Mesendoderm (in vitro differentiated cells): ENCODE measurements around the gene NRXN3.

Experiments used
- DNase-seq: peaks from one replicate; pipeline ENCODE4 v3.0.0; 2013
- H2AK5ac ChIP-seq: 2 replicates; pipeline ENCODE4 v1.6.1; 2013; ENCODE audit warnings: low read length, inconsistent platforms
- H2BK120ac ChIP-seq: 2 replicates; pipeline ENCODE4 v1.6.1; 2013; ENCODE audit warnings: low read depth, mild to moderate bottlenecking, low read length, moderate library complexity, mixed read lengths
- H2BK15ac ChIP-seq: replicated peaks from 2 replicates; pipeline ENCODE4 v1.6.1; 2013; ENCODE audit warnings: low read depth, mild to moderate bottlenecking, moderate library complexity
- H2BK5ac ChIP-seq: 2 replicates; pipeline ENCODE4 v1.6.1; 2013; ENCODE audit warnings: low read length, inconsistent platforms
- H3K18ac ChIP-seq: 2 replicates; pipeline ENCODE4 v1.6.1; 2013; ENCODE audit warnings: mild to moderate bottlenecking, low read length, mixed read lengths
- H3K23ac ChIP-seq: one replicate; pipeline ENCODE4 v1.6.1; 2013; ENCODE audit warnings: low read length
- H3K27ac ChIP-seq: 2 replicates; pipeline ENCODE4 v1.5.1; 2013; ENCODE audit warnings: low read depth, mild to moderate bottlenecking, inconsistent platforms, low read length, moderate library complexity
- H3K27me3 ChIP-seq: 2 replicates; pipeline ENCODE4 v1.6.1; 2013; ENCODE audit warnings: low read length, control low read depth, mild to moderate bottlenecking, inconsistent platforms; ENCODE audit not compliant: insufficient read depth, poor library complexity
- H3K36me3 ChIP-seq: 2 replicates; pipeline ENCODE4 v1.6.1; 2013; ENCODE audit warnings: low read length, inconsistent platforms; ENCODE audit not compliant: control insufficient read depth, insufficient read depth
- H3K4ac ChIP-seq: one replicate; pipeline ENCODE4 v1.6.1; 2013; ENCODE audit warnings: low read depth, mild to moderate bottlenecking, low read length, moderate library complexity
- H3K4me1 ChIP-seq: 2 replicates; pipeline ENCODE4 v1.6.1; 2013; ENCODE audit warnings: low read depth, low read length, inconsistent platforms; ENCODE audit not compliant: control insufficient read depth
- H3K4me2 ChIP-seq: 2 replicates; pipeline ENCODE4 v1.6.1; 2013; ENCODE audit warnings: low read length
- H3K4me3 ChIP-seq: 2 replicates; pipeline ENCODE4 v1.5.1; 2013; ENCODE audit warnings: mild to moderate bottlenecking, low read length
- H3K56ac ChIP-seq: one replicate; pipeline ENCODE4 v1.6.1; 2013; ENCODE audit warnings: low read length
- H3K79me1 ChIP-seq: 2 replicates; pipeline ENCODE4 v1.6.1; 2013; ENCODE audit warnings: low read length, inconsistent platforms
- H3K79me2 ChIP-seq: 2 replicates; pipeline ENCODE4 v1.6.1; 2013; ENCODE audit warnings: mild to moderate bottlenecking, low read length; ENCODE audit not compliant: control insufficient read depth, insufficient read depth
- H3K9ac ChIP-seq: 2 replicates; pipeline ENCODE4 v1.6.1; 2013; ENCODE audit warnings: low read length, inconsistent platforms
- H4K5ac ChIP-seq: one replicate; pipeline ENCODE4 v1.6.1; 2013; ENCODE audit warnings: low read length
- H4K8ac ChIP-seq: one replicate; pipeline ENCODE4 v1.6.1; 2013; ENCODE audit warnings: low read depth, mild to moderate bottlenecking, control low read depth, low read length, moderate library complexity
- WGBS: extraction: QIAGEN DNeasy Blood & Tissue Kit; methylation state at CpG from one replicate; pipeline ENCODE4 v1.1.7; 2013; ENCODE audit warnings: low lambda C conversion rate, missing lambda C conversion rate; ENCODE audit not compliant: insufficient coverage; ENCODE audit errors: extremely low coverage; 5-methylcytosine and 5-hydroxymethylcytosine counted together

Gene NRXN3

DNA sequence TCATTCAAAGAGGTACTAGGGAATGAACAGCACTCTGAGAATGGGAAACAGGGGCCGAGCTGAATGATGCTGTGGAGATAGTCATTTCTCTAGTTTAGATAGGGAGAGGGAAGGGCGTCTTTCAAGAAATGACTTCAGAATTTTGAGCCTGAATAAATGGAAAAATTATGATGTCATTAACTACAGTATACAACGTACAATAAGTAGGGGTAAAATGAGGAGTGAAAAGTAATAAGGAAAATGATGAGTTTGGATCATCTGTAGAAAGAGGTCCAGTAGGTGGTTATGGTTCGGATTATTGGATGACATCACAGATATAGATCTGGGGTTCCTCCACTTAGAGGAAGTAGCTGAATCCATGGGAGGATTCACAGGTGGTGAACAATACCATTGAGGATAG, 1081.1 kb downstream of the NRXN3 start:
- H3K4me2 ChIP-seq = no peak overlapping the region
- no peak for DNase-seq
- no peaks in the 10 kb centered on the region for H3K79me2 ChIP-seq
- no peak overlapping the region for H2BK15ac ChIP-seq
- H3K23ac ChIP-seq = no peak overlapping the region
- H4K5ac ChIP-seq = no peak overlapping the region
- no peaks in the 10 kb centered on the region for H3K27me3 ChIP-seq
- no peak overlapping the region for H3K27ac ChIP-seq
- H3K9ac ChIP-seq = no peak overlapping the region
- H3K79me1 ChIP-seq = no peaks in the 10 kb centered on the region
- H3K4me1 ChIP-seq = no peaks in the 10 kb centered on the region
- no peak overlapping the region for H4K8ac ChIP-seq
- no peaks in the 10 kb centered on the region for H3K36me3 ChIP-seq
- no peak overlapping the region for H3K18ac ChIP-seq
- H2BK5ac ChIP-seq = no peak overlapping the region
- 100% methylated on average over 1 of the region's 4 CpGs for WGBS
- H2AK5ac ChIP-seq = no peak overlapping the region
- no peak overlapping the region for H3K4me3 ChIP-seq
- no peak overlapping the region for H3K56ac ChIP-seq
- H2BK120ac ChIP-seq = no peak overlapping the region
- no peak overlapping the region for H3K4ac ChIP-seq

DNA sequence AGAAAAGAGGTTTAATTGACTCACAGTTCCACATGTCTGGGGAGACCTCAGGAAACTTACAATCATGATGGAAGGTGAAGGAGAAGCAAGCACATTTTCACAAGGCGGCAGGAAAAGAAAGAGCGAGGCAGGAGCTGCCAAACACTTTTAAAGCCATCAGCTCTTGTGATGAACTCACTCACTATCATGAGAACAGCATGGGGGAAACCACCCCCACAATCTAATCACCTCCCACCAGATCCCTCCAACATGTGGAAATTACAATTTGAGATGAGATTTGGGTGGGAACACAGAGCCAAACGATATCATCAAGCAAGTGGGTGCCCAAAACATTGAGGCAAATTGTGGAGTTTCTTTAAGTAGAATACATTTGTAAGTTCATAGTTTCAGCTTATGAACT, 1083.4 kb downstream of the NRXN3 start:
- H2BK120ac ChIP-seq = no peak overlapping the region
- no peaks in the 10 kb centered on the region for H3K79me1 ChIP-seq
- no peaks in the 10 kb centered on the region for H3K27me3 ChIP-seq
- H4K5ac ChIP-seq = no peak overlapping the region
- H3K9ac ChIP-seq = no peak overlapping the region
- no peak overlapping the region for H3K4me3 ChIP-seq
- no peak overlapping the region for H4K8ac ChIP-seq
- H3K56ac ChIP-seq = no peak overlapping the region
- H3K79me2 ChIP-seq = no peaks in the 10 kb centered on the region
- no peak overlapping the region for H3K4me2 ChIP-seq
- H3K36me3 ChIP-seq = no peaks in the 10 kb centered on the region
- H2BK5ac ChIP-seq = no peak overlapping the region
- no peak overlapping the region for H3K27ac ChIP-seq
- H3K18ac ChIP-seq = no peak overlapping the region
- peak; percentile 45 for DNase-seq
- H3K4ac ChIP-seq = no peak overlapping the region
- H3K4me1 ChIP-seq = no peaks in the 10 kb centered on the region
- no peak overlapping the region for H2AK5ac ChIP-seq
- no peak overlapping the region for H3K23ac ChIP-seq
- H2BK15ac ChIP-seq = no peak overlapping the region
- WGBS = no CpG with 5 or more reads among the region's 3 CpGs

DNA sequence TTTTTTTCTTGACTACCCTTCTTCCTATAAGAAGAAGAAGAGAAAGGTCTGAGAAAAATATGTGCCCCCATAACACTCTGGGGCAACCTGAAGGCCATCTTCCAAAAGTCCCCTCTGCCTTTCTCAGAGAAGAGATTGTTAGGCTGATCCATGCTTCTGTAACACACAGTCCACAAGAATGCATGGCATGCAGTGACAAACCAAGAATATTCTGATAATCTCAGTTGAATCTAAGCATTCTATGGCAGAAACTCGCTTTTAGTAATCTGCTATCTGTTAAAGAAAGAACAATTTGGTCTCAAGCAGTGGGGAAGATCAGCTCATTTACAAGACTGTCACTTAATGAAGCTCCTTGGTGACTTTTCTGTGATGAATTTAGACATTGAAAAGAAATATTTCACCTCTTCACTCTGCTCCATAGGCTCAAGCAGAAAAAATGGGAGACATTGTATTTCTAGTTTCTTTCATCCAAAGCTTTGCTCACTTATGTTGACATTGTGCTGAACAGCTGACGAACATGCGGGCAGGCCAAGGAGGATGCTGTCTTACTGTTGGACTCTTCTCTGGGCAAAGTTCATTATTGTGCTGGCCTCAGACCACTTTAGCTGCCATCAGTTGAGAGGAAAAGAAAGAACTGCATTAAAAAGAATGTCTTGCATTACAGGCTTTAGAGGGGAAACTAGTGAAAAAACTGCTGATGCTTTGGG, 1084.0 kb downstream of the NRXN3 start:
- no peak overlapping the region for H2BK120ac ChIP-seq
- no peaks in the 10 kb centered on the region for H3K27me3 ChIP-seq
- no peak overlapping the region for H3K9ac ChIP-seq
- no peak overlapping the region for H3K4me2 ChIP-seq
- no peaks in the 10 kb centered on the region for H3K79me2 ChIP-seq
- no peak overlapping the region for H2AK5ac ChIP-seq
- no peak overlapping the region for H3K4ac ChIP-seq
- no peak overlapping the region for H3K4me3 ChIP-seq
- no peaks in the 10 kb centered on the region for H3K36me3 ChIP-seq
- H3K18ac ChIP-seq = no peak overlapping the region
- no peak overlapping the region for H3K27ac ChIP-seq
- WGBS = no CpG with 5 or more reads among the region's 3 CpGs
- H4K5ac ChIP-seq = no peak overlapping the region
- no peak overlapping the region for H3K23ac ChIP-seq
- H4K8ac ChIP-seq = no peak overlapping the region
- DNase-seq = peak; percentile 78
- H3K4me1 ChIP-seq = no peaks in the 10 kb centered on the region
- no peak overlapping the region for H2BK15ac ChIP-seq
- no peak overlapping the region for H2BK5ac ChIP-seq
- H3K79me1 ChIP-seq = no peaks in the 10 kb centered on the region
- H3K56ac ChIP-seq = no peak overlapping the region

DNA sequence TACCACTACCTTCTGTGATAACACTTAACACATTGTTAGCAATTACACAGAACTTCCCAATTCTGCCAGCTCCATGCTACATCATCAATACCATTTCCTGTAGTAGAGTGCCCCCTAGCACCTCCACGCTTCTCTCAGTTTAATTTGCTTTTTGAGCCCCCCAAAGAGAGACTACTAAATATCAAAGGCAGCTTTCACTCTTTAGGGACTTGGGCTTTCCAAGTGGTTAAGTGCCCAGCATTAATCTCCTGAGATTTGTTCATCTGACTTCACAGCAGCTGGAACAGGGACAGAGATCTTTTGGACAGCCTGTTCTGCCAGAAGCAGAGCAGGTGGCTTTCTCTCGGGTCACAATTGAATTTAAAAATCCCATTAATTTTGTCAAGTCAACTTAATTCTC, 1086.2 kb downstream of the NRXN3 start:
- no peak overlapping the region for H3K27ac ChIP-seq

GRCh38 chr14:79260406-79260805, 1090.2 kb downstream of the NRXN3 start:
- H3K27ac ChIP-seq = no peak overlapping the region
- no CpG with 5 or more reads among the region's 3 CpGs for WGBS
- no peaks in the 10 kb centered on the region for H3K79me2 ChIP-seq
- DNase-seq = no peak
- H3K56ac ChIP-seq = no peak overlapping the region
- no peak overlapping the region for H4K5ac ChIP-seq
- no peak overlapping the region for H4K8ac ChIP-seq
- H2BK5ac ChIP-seq = no peak overlapping the region
- no peak overlapping the region for H3K4ac ChIP-seq
- no peak overlapping the region for H2AK5ac ChIP-seq
- no peak overlapping the region for H3K18ac ChIP-seq
- no peak overlapping the region for H2BK120ac ChIP-seq
- no peak overlapping the region for H3K23ac ChIP-seq
- H3K36me3 ChIP-seq = no peaks in the 10 kb centered on the region
- no peaks in the 10 kb centered on the region for H3K4me1 ChIP-seq
- H3K9ac ChIP-seq = no peak overlapping the region
- no peaks in the 10 kb centered on the region for H3K27me3 ChIP-seq
- H3K79me1 ChIP-seq = no peaks in the 10 kb centered on the region
- no peak overlapping the region for H2BK15ac ChIP-seq
- H3K4me3 ChIP-seq = no peak overlapping the region
- H3K4me2 ChIP-seq = no peak overlapping the region

More for the DNA sequence above, 1086.2 kb downstream of the NRXN3 start:
- Histone ChIP-seq H2AK5ac (no peak overlapping the region), H2BK120ac (no peak overlapping the region), H3K79me2 (no peaks in the 10 kb centered on the region), H3K36me3 (no peaks in the 10 kb centered on the region), H3K79me1 (no peaks in the 10 kb centered on the region), H3K18ac (no peak overlapping the region), H2BK15ac (no peak overlapping the region), H4K8ac (no peak overlapping the region), H3K23ac (no peak overlapping the region), H3K56ac (no peak overlapping the region), H3K4me2 (no peak overlapping the region), H4K5ac (no peak overlapping the region), H3K4me3 (no peak overlapping the region), H3K4me1 (no peaks in the 10 kb centered on the region), H3K27me3 (no peaks in the 10 kb centered on the region), H2BK5ac (no peak overlapping the region), H3K4ac (no peak overlapping the region), H3K9ac (no peak overlapping the region)
- WGBS = no CpG with 5 or more reads among the region's 2 CpGs
- DNase-seq = peak; percentile 28

GRCh38 chr14:79265366-79265946, 1095.3 kb downstream of the NRXN3 start:
- no peaks in the 10 kb centered on the region for H3K79me2 ChIP-seq
- H3K18ac ChIP-seq = no peak overlapping the region
- no peak overlapping the region for H3K4me2 ChIP-seq
- no peak overlapping the region for H4K8ac ChIP-seq
- no peaks in the 10 kb centered on the region for H3K36me3 ChIP-seq
- no peak overlapping the region for H3K4ac ChIP-seq
- H3K27me3 ChIP-seq = no peaks in the 10 kb centered on the region
- no peak overlapping the region for H2AK5ac ChIP-seq
- H2BK5ac ChIP-seq = no peak overlapping the region
- no peak overlapping the region for H3K4me3 ChIP-seq
- no peaks in the 10 kb centered on the region for H3K79me1 ChIP-seq
- no peaks in the 10 kb centered on the region for H3K4me1 ChIP-seq
- H4K5ac ChIP-seq = no peak overlapping the region
- H3K23ac ChIP-seq = no peak overlapping the region
- H2BK120ac ChIP-seq = no peak overlapping the region
- H3K56ac ChIP-seq = no peak overlapping the region
- H3K27ac ChIP-seq = no peak overlapping the region
- no peak overlapping the region for H3K9ac ChIP-seq
- no CpG with 5 or more reads among the region's 4 CpGs for WGBS
- H2BK15ac ChIP-seq = no peak overlapping the region
- no peak for DNase-seq
